HepG2 (cell line): ENCODE data around the gene SEC31A. TPM values are rescaled to one million over a fixed set of nuclear protein-coding genes. Genes with fewer than 3 reads are reported as not detected.
A peak's percentile ranks its signal among the peaks of the same experiment; 100 is the strongest.

Experiments
- ATAD3A ChIP-seq: sonication (generic); formaldehyde crosslinking; IDR thresholded peaks from 2 replicates; pipeline ENCODE4 v1.4.0; 2020; ENCODE audit warnings: missing genetic modification reagents
- CC2D1A ChIP-seq: sonication (generic); formaldehyde crosslinking; IDR thresholded peaks from 2 replicates; pipeline ENCODE4 v1.8.1; 2023; ENCODE audit warnings: mild to moderate bottlenecking, missing genetic modification reagents
- DNMT3B ChIP-seq: conservative IDR thresholded peaks from 2 replicates; pipeline ENCODE4 v1.6.1; 2016; ENCODE audit warnings: missing biosample characterization, control low read depth
- ELF4 ChIP-seq: sonication (generic); formaldehyde crosslinking; IDR thresholded peaks from 2 replicates; pipeline ENCODE4 v1.5.0; 2020; ENCODE audit warnings: missing genetic modification reagents, mild to moderate bottlenecking, moderate library complexity, borderline replicate concordance
- GATA4 ChIP-seq: sonication (generic); IDR thresholded peaks from 2 replicates; pipeline ENCODE4 v1.6.1; 2016; ENCODE audit warnings: antibody characterized with exemption, low read depth, borderline replicate concordance
- HOXA7 ChIP-seq: sonication (generic); formaldehyde crosslinking; IDR thresholded peaks from 2 replicates; pipeline ENCODE4 v1.8.1; 2022; ENCODE audit warnings: mild to moderate bottlenecking, missing genetic modification reagents, moderate library complexity
- MATR3 ChIP-seq: sonication (generic); formaldehyde crosslinking; IDR thresholded peaks from 2 replicates; pipeline ENCODE4 v1.4.0; 2020; ENCODE audit warnings: missing genetic modification reagents
- NFATC3 ChIP-seq: sonication (generic); formaldehyde crosslinking; IDR thresholded peaks from 2 replicates; pipeline ENCODE4 v1.5.1; 2020; ENCODE audit warnings: mild to moderate bottlenecking, missing genetic modification reagents
- SMARCE1 ChIP-seq: fragments of 450-650 bp; IDR thresholded peaks from 2 replicates; pipeline ENCODE4 v1.6.1; 2017; ENCODE audit warnings: borderline replicate concordance
- SMYD3 ChIP-seq: sonication (generic); formaldehyde crosslinking; IDR thresholded peaks from 2 replicates; pipeline ENCODE4 v1.8.1; 2023; ENCODE audit warnings: mild to moderate bottlenecking, missing genetic modification reagents
- SP1 ChIP-seq, 2 experiments: fragments of 450-650 bp in 1 of 2; sonication (generic) in 1 of 2; formaldehyde crosslinking in 1 of 2; IDR thresholded peaks; 2 replicates each; pipeline versions ENCODE4 v1.4.0 to v1.6.1; 2016 to 2020; ENCODE audit warnings: missing genetic modification reagents in 1 of 2
- ZFYVE20 ChIP-seq: sonication (generic); formaldehyde crosslinking; IDR thresholded peaks from 2 replicates; pipeline ENCODE4 v1.8.0; 2023; ENCODE audit warnings: low read depth, mild to moderate bottlenecking, moderate library complexity, missing genetic modification reagents, borderline replicate concordance
- ZNF10 ChIP-seq: sonication (generic); formaldehyde crosslinking; IDR thresholded peaks from 2 replicates; pipeline ENCODE4 v1.4.0; 2020; ENCODE audit warnings: mild to moderate bottlenecking, low read depth, missing genetic modification reagents, borderline replicate concordance
- ZNF446 ChIP-seq: sonication (generic); formaldehyde crosslinking; IDR thresholded peaks from 2 replicates; pipeline ENCODE4 v1.5.0; 2020; ENCODE audit warnings: mild to moderate bottlenecking, missing genetic modification reagents
- polyA plus RNA-seq, 8 experiments: library from polyadenylated mRNA; depleted of rRNA in 3 of 8; stranded (reverse) in 7 of 8; unstranded in 1 of 8; fragments of >200 nt; fragmentation: Illumina TruSeq in 4 of 8; extraction: Trizol in 4 of 8; gene quantifications; 2 replicates each; pipeline versions ENCODE4 v1.2.1 to v1.2.3, GENCODE V29; 2011 to 2016; ENCODE audit warnings: low read depth in 4 of 8, missing spikeins in 1 of 8, mixed read lengths in 1 of 8; ENCODE audit not compliant: insufficient read depth in 1 of 8
- total RNA-seq, 5 experiments: library from RNA; depleted of rRNA; stranded (reverse); fragments of >200 nt; fragmentation: Illumina TruSeq; extraction: Trizol; gene quantifications; 2 replicates each; pipeline ENCODE4 v1.2.3, GENCODE V29; 2016; ENCODE audit warnings: low read depth in 1 of 5
- TF ChIP-seq, protein P1 (sequence below): sonication (generic); formaldehyde crosslinking; IDR thresholded peaks from 2 replicates; pipeline ENCODE4 v1.9.0; 2021; ENCODE audit warnings: mild to moderate bottlenecking, missing genetic modification reagents

SEC31A gene
- total and polyA plus RNA-seq, 2 of the 13 experiments (the other 11 are each of a cell fraction or from before 2014, with no cell fraction given): 231 to 435 TPM

DNA sequence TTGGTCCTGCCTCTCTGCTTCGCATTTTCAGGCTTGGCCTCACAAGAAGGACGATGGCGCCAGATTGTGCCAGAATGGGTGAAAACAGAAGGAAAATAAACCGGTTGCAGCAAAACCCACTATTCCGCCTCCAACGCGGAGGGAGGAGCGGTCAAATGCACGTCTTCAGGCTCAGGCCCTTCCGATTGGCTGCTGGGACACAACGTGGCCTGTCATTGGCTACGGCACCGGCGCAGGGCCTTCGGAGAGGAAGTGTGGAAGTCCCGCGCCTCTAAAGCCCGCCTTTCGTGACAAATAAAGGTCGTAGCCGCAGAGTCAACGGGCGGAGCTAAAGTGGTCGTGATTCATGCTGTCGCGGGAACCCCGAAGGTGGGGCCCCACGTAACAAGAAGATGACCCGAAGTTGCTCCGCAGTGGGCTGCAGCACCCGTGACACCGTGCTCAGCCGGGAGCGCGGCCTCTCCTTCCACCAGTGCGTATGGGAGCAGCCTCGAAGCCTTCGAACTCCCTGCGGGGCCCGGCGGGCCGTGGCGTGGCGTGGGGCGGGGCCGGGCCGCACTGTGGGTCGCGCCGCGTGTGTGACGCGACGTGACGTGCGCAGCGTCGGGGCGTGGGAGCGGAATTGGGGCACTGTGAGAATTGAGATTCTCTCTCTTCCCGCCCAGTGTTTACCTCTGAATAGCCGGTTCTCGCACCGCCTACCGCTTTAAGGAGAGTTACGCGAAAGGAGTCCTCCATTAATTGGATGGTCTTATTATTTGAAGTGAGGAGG, 9.6 kb upstream of the SEC31A start, which contains the start of gene THAP9 (continued):
- TF ChIP-seq ZFYVE20 (CRISPR knock-in tag) (0 out of 2 replicates have a peak, but pooled peaks have one; percentile 55), CC2D1A (no peak; the same call in 1 of the 2 replicates), SMARCE1 (no peak), GATA4 (0 out of 2 replicates have a peak, but pooled peaks have one; percentile 16), SMYD3 (CRISPR knock-in tag) (peak; percentile 37; the same call in 1 of the 2 replicates), NFATC3 (CRISPR knock-in tag) (no peak), ELF4 (CRISPR knock-in tag) (no peak; the same call in 1 of the 2 replicates), ZNF10 (CRISPR knock-in tag) (no peak), DNMT3B (CRISPR knock-in tag) (peak; percentile 45; the same call in 1 of the 2 replicates), HOXA7 (CRISPR knock-in tag) (no peak), MATR3 (CRISPR knock-in tag) (no peak), SP1 (IDR thresholded peaks at IDR 0.05) (no peak), SP1 (CRISPR knock-in tag; IDR thresholded peaks at IDR 0.05) (peak; percentile 47), ZNF446 (CRISPR knock-in tag) (no peak), ATAD3A (no peak)
- TF ChIP-seq, protein P1, sequence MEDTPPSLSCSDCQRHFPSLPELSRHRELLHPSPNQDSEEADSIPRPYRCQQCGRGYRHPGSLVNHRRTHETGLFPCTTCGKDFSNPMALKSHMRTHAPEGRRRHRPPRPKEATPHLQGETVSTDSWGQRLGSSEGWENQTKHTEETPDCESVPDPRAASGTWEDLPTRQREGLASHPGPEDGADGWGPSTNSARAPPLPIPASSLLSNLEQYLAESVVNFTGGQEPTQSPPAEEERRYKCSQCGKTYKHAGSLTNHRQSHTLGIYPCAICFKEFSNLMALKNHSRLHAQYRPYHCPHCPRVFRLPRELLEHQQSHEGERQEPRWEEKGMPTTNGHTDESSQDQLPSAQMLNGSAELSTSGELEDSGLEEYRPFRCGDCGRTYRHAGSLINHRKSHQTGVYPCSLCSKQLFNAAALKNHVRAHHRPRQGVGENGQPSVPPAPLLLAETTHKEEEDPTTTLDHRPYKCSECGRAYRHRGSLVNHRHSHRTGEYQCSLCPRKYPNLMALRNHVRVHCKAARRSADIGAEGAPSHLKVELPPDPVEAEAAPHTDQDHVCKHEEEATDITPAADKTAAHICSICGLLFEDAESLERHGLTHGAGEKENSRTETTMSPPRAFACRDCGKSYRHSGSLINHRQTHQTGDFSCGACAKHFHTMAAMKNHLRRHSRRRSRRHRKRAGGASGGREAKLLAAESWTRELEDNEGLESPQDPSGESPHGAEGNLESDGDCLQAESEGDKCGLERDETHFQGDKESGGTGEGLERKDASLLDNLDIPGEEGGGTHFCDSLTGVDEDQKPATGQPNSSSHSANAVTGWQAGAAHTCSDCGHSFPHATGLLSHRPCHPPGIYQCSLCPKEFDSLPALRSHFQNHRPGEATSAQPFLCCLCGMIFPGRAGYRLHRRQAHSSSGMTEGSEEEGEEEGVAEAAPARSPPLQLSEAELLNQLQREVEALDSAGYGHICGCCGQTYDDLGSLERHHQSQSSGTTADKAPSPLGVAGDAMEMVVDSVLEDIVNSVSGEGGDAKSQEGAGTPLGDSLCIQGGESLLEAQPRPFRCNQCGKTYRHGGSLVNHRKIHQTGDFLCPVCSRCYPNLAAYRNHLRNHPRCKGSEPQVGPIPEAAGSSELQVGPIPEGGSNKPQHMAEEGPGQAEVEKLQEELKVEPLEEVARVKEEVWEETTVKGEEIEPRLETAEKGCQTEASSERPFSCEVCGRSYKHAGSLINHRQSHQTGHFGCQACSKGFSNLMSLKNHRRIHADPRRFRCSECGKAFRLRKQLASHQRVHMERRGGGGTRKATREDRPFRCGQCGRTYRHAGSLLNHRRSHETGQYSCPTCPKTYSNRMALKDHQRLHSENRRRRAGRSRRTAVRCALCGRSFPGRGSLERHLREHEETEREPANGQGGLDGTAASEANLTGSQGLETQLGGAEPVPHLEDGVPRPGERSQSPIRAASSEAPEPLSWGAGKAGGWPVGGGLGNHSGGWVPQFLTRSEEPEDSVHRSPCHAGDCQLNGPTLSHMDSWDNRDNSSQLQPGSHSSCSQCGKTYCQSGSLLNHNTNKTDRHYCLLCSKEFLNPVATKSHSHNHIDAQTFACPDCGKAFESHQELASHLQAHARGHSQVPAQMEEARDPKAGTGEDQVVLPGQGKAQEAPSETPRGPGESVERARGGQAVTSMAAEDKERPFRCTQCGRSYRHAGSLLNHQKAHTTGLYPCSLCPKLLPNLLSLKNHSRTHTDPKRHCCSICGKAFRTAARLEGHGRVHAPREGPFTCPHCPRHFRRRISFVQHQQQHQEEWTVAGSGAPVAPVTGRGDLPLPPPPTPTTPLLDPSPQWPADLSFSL (CRISPR knock-in tag): no peak
